K562 (cell line): ENCODE results near the gene MME. TPM values are rescaled to one million over a fixed set of nuclear protein-coding genes. Genes with fewer than 3 reads are reported as not detected.

ENCODE experiments used
- ATAC-seq: fragments of 200-7000 bp; cut with Tn5 transposase; 3 replicates; pipeline ENCODE4 v1.9.1; 2020; ENCODE audit warnings: moderate library complexity
- BruUV-seq: library from RNA; stranded (reverse); fragments of 400-500 nt; replicated peaks from 2 replicates; lab custom pipeline; 2021; lab: Mats Ljungman, UMichigan
- CTCF ChIA-PET: fragments of 300-600 bp; formaldehyde crosslinking; extraction: SDS; loops from one replicate; lab custom pipeline; 2021; ENCODE audit warnings: low intra/inter-chr PET ratio; lab: Yijun Ruan, JAX
- POLR2A ChIA-PET: fragments of 300-600, 350-650 bp; sonication (Branson Sonifier 250); formaldehyde crosslinking; extraction: SDS; loops from one replicate; lab custom pipeline; 2021; ENCODE audit warnings: antibody characterized with exemption, inconsistent platforms; lab: Yijun Ruan, JAX
- DNase-seq, 4 experiments: peaks; one replicate each; pipeline versions ENCODE4 v3.0.0 to v3.0.0-alpha.2; 2011 to 2018; ENCODE audit warnings: low spot score in 3 of 4, mixed read lengths in 3 of 4; ENCODE audit errors: extremely low read depth in 1 of 4
- FAIRE-seq: peaks from 2 replicates; lab custom pipeline; 2011; peaks lifted over from hg19 to GRCh38; lab: Jason Lieb, UNC
- H2AFZ ChIP-seq: 2 replicates; pipeline ENCODE4 v1.6.0; 2011; ENCODE audit warnings: low read depth, low read length, control low read depth, inconsistent platforms
- H3K27ac ChIP-seq: fragments of 200-600 bp; 3 replicates; pipeline ENCODE4 v1.8.0; 2011; ENCODE audit warnings: low read depth, mild to moderate bottlenecking, control low read depth, inconsistent platforms, low read length, moderate library complexity, mixed read lengths; ENCODE audit errors: extremely low read depth
- H3K27me3 ChIP-seq, 2 experiments: fragments of 300-600 bp in 1 of 2; 2 replicates in 1 of 2; 3 replicates in 1 of 2; pipeline versions ENCODE4 v1.6.0 to v1.8.0; 2011; ENCODE audit warnings: inconsistent platforms in 2 of 2, low read length in 2 of 2, mild to moderate bottlenecking in 1 of 2, mixed read lengths in 1 of 2, moderate library complexity in 1 of 2; ENCODE audit not compliant: control insufficient read depth in 2 of 2, insufficient read depth in 2 of 2
- H3K36me3 ChIP-seq: fragments of 300-600 bp; 3 replicates; pipeline ENCODE4 v1.8.0; 2011; ENCODE audit warnings: mild to moderate bottlenecking, low read length, inconsistent platforms; ENCODE audit not compliant: control insufficient read depth, insufficient read depth
- H3K4me1 ChIP-seq, 2 experiments: fragments of 200-600 bp in 1 of 2; replicated peaks in 1 of 2; 2 replicates in 1 of 2; 3 replicates in 1 of 2; pipeline versions ENCODE4 v1.5.1 to v1.8.0; 2011; ENCODE audit warnings: inconsistent platforms in 2 of 2, low read length in 2 of 2, mild to moderate bottlenecking in 1 of 2, mixed read lengths in 1 of 2, moderate library complexity in 1 of 2; ENCODE audit not compliant: control insufficient read depth in 2 of 2, insufficient read depth in 2 of 2
- H3K4me2 ChIP-seq: 2 replicates; pipeline ENCODE4 v1.6.1; 2011; ENCODE audit warnings: low read length, control low read depth, inconsistent platforms, mixed read lengths; ENCODE audit not compliant: insufficient read depth
- H3K4me3 ChIP-seq: fragments of 200-600 bp; sonication (generic), shearing (Covaris generic); 2 replicates; pipeline ENCODE4 v1.5.1; 2016; ENCODE audit warnings: control low read depth, inconsistent platforms
- H3K79me2 ChIP-seq: fragments of 200-600 bp; 3 replicates; pipeline ENCODE4 v1.8.0; 2011; ENCODE audit warnings: low read length, inconsistent platforms; ENCODE audit not compliant: control insufficient read depth, insufficient read depth
- H3K9ac ChIP-seq, 2 experiments: 2 replicates each; pipeline versions ENCODE4 v1.6.0 to v1.6.1; 2011; ENCODE audit warnings: low read depth in 2 of 2, low read length in 2 of 2, control low read depth in 1 of 2, inconsistent platforms in 1 of 2, mild to moderate bottlenecking in 1 of 2, mixed read lengths in 1 of 2; ENCODE audit not compliant: insufficient read depth in 1 of 2
- H3K9me1 ChIP-seq: one replicate; pipeline ENCODE4 v1.6.0; 2011; ENCODE audit warnings: inconsistent platforms, mild to moderate bottlenecking, low read length, moderate library complexity; ENCODE audit not compliant: control insufficient read depth, insufficient read depth
- H3K9me3 ChIP-seq: replicated peaks from 2 replicates; pipeline ENCODE4 v1.5.1; 2011; ENCODE audit warnings: low read depth, low read length, inconsistent platforms; ENCODE audit not compliant: control insufficient read depth, insufficient read depth
- H4K20me1 ChIP-seq: replicated peaks from 2 replicates; pipeline ENCODE4 v1.6.1; 2011; ENCODE audit warnings: low read length, inconsistent platforms, mixed read lengths; ENCODE audit not compliant: control insufficient read depth, insufficient read depth
- ARID3B ChIP-seq: fragments of 250-450 bp; sonication (Bioruptor Pico); IDR thresholded peaks from 2 replicates; pipeline ENCODE4 v1.4.0; 2020; ENCODE audit warnings: borderline replicate concordance
- ATF1 ChIP-seq, 2 experiments: fragments of 450-650 bp in 1 of 2; IDR thresholded peaks; 2 replicates each; pipeline ENCODE4 v1.6.1; 2016; ENCODE audit warnings: missing compliant biosample characterization in 1 of 2, missing genetic modification characterization in 1 of 2
- BRCA1 ChIP-seq, 2 experiments: fragments of 450-650 bp in 1 of 2; sonication (generic) in 1 of 2; formaldehyde crosslinking in 1 of 2; IDR thresholded peaks; 2 replicates each; pipeline versions ENCODE4 v1.5.0 to v1.6.1; 2017 to 2020; ENCODE audit warnings: mild to moderate bottlenecking in 1 of 2, missing genetic modification reagents in 1 of 2
- CBX3 ChIP-seq, 2 experiments: IDR thresholded peaks; 1 replicate in 1 of 2; 2 replicates in 1 of 2; pipeline ENCODE4 v1.6.1; 2012; ENCODE audit warnings: inconsistent platforms in 2 of 2, low read length in 2 of 2, borderline replicate concordance in 1 of 2, control low read depth in 1 of 2
- EGR1 ChIP-seq: fragments of 450-650 bp; conservative IDR thresholded peaks from 2 replicates; pipeline ENCODE4 v1.6.1; 2017; ENCODE audit warnings: mild to moderate bottlenecking
- NEUROD1 ChIP-seq: fragments of 150-350 bp; IDR thresholded peaks from 2 replicates; pipeline ENCODE4 v1.6.1; 2014; ENCODE audit warnings: borderline replicate concordance, low read length, low read depth; ENCODE audit not compliant: partially characterized antibody
- NFXL1 ChIP-seq: fragments of 450-650 bp; formaldehyde crosslinking; IDR thresholded peaks from 2 replicates; pipeline ENCODE4 v1.4.0; 2021; ENCODE audit warnings: mild to moderate bottlenecking
- NR2C2 ChIP-seq, 2 experiments: fragments of 200-800 bp in 1 of 2; sonication (Bioruptor generic) in 1 of 2; sonication (generic) in 1 of 2; formaldehyde crosslinking in 1 of 2; IDR thresholded peaks; 2 replicates each; pipeline versions ENCODE4 v1.6.1 to v1.8.0; 2016 to 2022; ENCODE audit warnings: mild to moderate bottlenecking in 1 of 2, missing compliant biosample characterization in 1 of 2, missing genetic modification characterization in 1 of 2, missing genetic modification reagents in 1 of 2
- PHF20 ChIP-seq: fragments of 450-650 bp; IDR thresholded peaks from 2 replicates; pipeline ENCODE4 v1.6.1; 2018; ENCODE audit not compliant: partially characterized antibody
- RCOR1 ChIP-seq, 2 experiments: IDR thresholded peaks; 2 replicates each; pipeline ENCODE4 v1.6.1; 2012; ENCODE audit warnings: low read depth in 2 of 2, low read length in 2 of 2, borderline replicate concordance in 1 of 2, improper control_type of control experiment in 1 of 2
- SRF ChIP-seq, 2 experiments: fragments of 250-450, 450-650 bp in 1 of 2; sonication (Bioruptor Pico) in 1 of 2; sonication (generic) in 1 of 2; formaldehyde crosslinking; IDR thresholded peaks; 2 replicates each; pipeline versions ENCODE4 v1.5.0 to v1.5.1; 2020 to 2022; ENCODE audit warnings: mild to moderate bottlenecking in 1 of 2, missing genetic modification reagents in 1 of 2
- SRSF1 ChIP-seq: fragments of 200-400 bp; formaldehyde crosslinking; IDR thresholded peaks from 2 replicates; pipeline ENCODE4 v1.6.1; 2017; ENCODE audit warnings: mild to moderate bottlenecking, low read depth, low read length, moderate library complexity
- TARDBP ChIP-seq: fragments of 450-650 bp; IDR thresholded peaks from 2 replicates; pipeline ENCODE4 v1.6.1; 2016
- TOE1 ChIP-seq, 2 experiments: fragments of 450-650 bp in 1 of 2; sonication (generic) in 1 of 2; formaldehyde crosslinking in 1 of 2; IDR thresholded peaks; 2 replicates each; pipeline versions ENCODE4 v1.7.1 to v1.8.0; 2016 to 2022; ENCODE audit warnings: borderline replicate concordance in 2 of 2, mild to moderate bottlenecking in 2 of 2, antibody characterized with exemption in 1 of 2, inconsistent platforms in 1 of 2, low read depth in 1 of 2, missing genetic modification reagents in 1 of 2, moderate library complexity in 1 of 2
- ZFP36 ChIP-seq: fragments of 150-350 bp; IDR thresholded peaks from 2 replicates; pipeline ENCODE4 v1.6.1; 2018; ENCODE audit warnings: low read length, low read depth; ENCODE audit not compliant: partially characterized antibody
- ZNF282 ChIP-seq: sonication (generic); formaldehyde crosslinking; IDR thresholded peaks from 2 replicates; pipeline ENCODE4 v1.8.1; 2023; ENCODE audit warnings: missing genetic modification reagents
- WGBS: fragments of 100-300 bp; shearing (Covaris generic); methylation state at CpG from one replicate; pipeline ENCODE4 v1.1.6; 2016; ENCODE audit warnings: low coverage, mixed read lengths; ENCODE audit not compliant: insufficient coverage; ENCODE audit errors: missing lambda C conversion rate; 5-methylcytosine and 5-hydroxymethylcytosine counted together
- in situ Hi-C: fragments of 300-500 bp; cut with MboI; formaldehyde crosslinking; loops from 4 replicates; pipeline ENCODE4 v1.15.0; 2018; ENCODE audit warnings: inconsistent platforms, mixed read lengths
- intact Hi-C: fragments of 100-400 bp; cut with micrococcal nuclease; formaldehyde crosslinking; loops from 2 replicates; pipeline ENCODE4 v1.14.2; 2022
- polyA plus RNA-seq, 8 experiments: library from polyadenylated mRNA; depleted of rRNA in 4 of 8; stranded (reverse) in 5 of 8; unstranded in 3 of 8; fragments of >200 nt; fragmentation: Nextera tagmentation in 2 of 8; fragmentation: Illumina TruSeq in 1 of 8; extraction: Ambion mirVana in 2 of 8; extraction: Trizol in 1 of 8; gene quantifications; 2 replicates each; pipeline versions ENCODE4 v1.2.1 to v1.2.3, GENCODE V29; 2011 to 2014; ENCODE audit warnings: inconsistent platforms in 1 of 8, missing spikeins in 1 of 8
- total RNA-seq, 7 experiments: library from RNA; depleted of rRNA in 6 of 7; stranded (reverse); fragments of >200 nt in 6 of 7; fragmentation: Illumina TruSeq in 2 of 7; extraction: Trizol in 2 of 7; gene quantifications; 2 replicates each; pipeline versions ENCODE4 v1.2.1 to v1.2.3, GENCODE V29; 2011 to 2021; ENCODE audit warnings: low replicate concordance in 1 of 7

MME gene
- total and polyA plus RNA-seq, 9 of the 15 experiments (the other 6 are each of a cell fraction or from before 2014, with no cell fraction given) = 0.80 to 8.6 (median 2.5) TPM

GRCh38 chr3:155210736-155211135 is 130.6 kb downstream of the MME start:
- 76% methylated on average over 2 of the region's 2 CpGs for WGBS
- H3K9ac ChIP-seq = no peak overlapping the region
- ATAC-seq = no peak
- H3K4me2 ChIP-seq = no peak overlapping the region
- no peak overlapping the region for H3K27ac ChIP-seq
- no peak for DNase-seq
- H3K4me3 ChIP-seq = no peak overlapping the region
- in situ Hi-C loops = no loop called here
- BruUV-seq = no TSS peak
- H3K4me1 ChIP-seq = no peaks in the 10 kb centered on the region
- ChIA-PET CTCF (interaction anchor here (0.7 kb wide), 1 partner anchor 23 kb away, joined by 3 read pairs; no protein-coding TSS in a partner anchor), POLR2A (interaction anchor here (1.8 kb wide), 1 partner anchor 12 kb away, joined by 4 read pairs; no protein-coding TSS in a partner anchor)
- no peak overlapping the region; the same call in 1 of the 2 replicates for H2AFZ ChIP-seq
- intact Hi-C loops = loop anchor here (10.0 kb wide), 1 partner anchor 114 kb away; no protein-coding TSS in a partner anchor
- no peaks in the 10 kb centered on the region for H3K27me3 ChIP-seq
- no peaks in the 10 kb centered on the region for H3K36me3 ChIP-seq
- H3K79me2 ChIP-seq = no peaks in the 10 kb centered on the region
- H3K9me3 ChIP-seq = no peaks in the 10 kb centered on the region
- no peaks in the 10 kb centered on the region for H4K20me1 ChIP-seq
- FAIRE-seq = peak; percentile 26
- no peaks in the 10 kb centered on the region for H3K9me1 ChIP-seq
- TF ChIP-seq PHF20 = no peak
- no peak for TF ChIP-seq RCOR1 (IDR thresholded peaks at IDR 0.05; ENCODE audit: borderline replicate concordance in 1 of 2, low read depth in 2 of 2, low read length in 2 of 2)
- TF ChIP-seq BRCA1 (IDR thresholded peaks at IDR 0.05) = no peak
- no peak for TF ChIP-seq BRCA1 (CRISPR knock-in tag; IDR thresholded peaks at IDR 0.05)
- no peak for TF ChIP-seq TARDBP
- TF ChIP-seq ARID3B (CRISPR knock-in tag) = no peak
- no peak for TF ChIP-seq CBX3 (IDR thresholded peaks at IDR 0.05; ENCODE audit: borderline replicate concordance in 1 of 2, low read length in 2 of 2)
- no peak for TF ChIP-seq EGR1
- TF ChIP-seq ATF1 (CRISPR knock-in tag; IDR thresholded peaks at IDR 0.05) = no peak
- no peak for TF ChIP-seq ATF1 (tag; IDR thresholded peaks at IDR 0.05)
- TF ChIP-seq NFXL1 (CRISPR knock-in tag) = no peak
- no peak for TF ChIP-seq ZNF282
- no peak for TF ChIP-seq NEUROD1
- TF ChIP-seq SRSF1 = no peak
- no peak for TF ChIP-seq ZFP36
- TF ChIP-seq SRF (CRISPR knock-in tag; IDR thresholded peaks at IDR 0.05) = no peak
- TF ChIP-seq TOE1 (IDR thresholded peaks at IDR 0.05; ENCODE audit: borderline replicate concordance) = no peak
- no peak for TF ChIP-seq TOE1 (CRISPR knock-in tag; IDR thresholded peaks at IDR 0.05; ENCODE audit: borderline replicate concordance, low read depth)
- no peak for TF ChIP-seq NR2C2 (CRISPR knock-in tag; IDR thresholded peaks at IDR 0.05)
- no peak for TF ChIP-seq NR2C2 (tag; IDR thresholded peaks at IDR 0.05)
